GM12878 (cell line): ENCODE data around the gene KCTD14. TPM values are rescaled to one million over a fixed set of nuclear protein-coding genes. Genes with fewer than 3 reads are reported as not detected.

ENCODE experiments used
- ATAC-seq: fragments of 200-7000 bp; cut with Tn5 transposase; 3 replicates; pipeline ENCODE4 v1.9.1; 2020; ENCODE audit warnings: mild to moderate bottlenecking, moderate library complexity
- Bru-seq: library from RNA; stranded (reverse); fragments of 400-500 nt; gene quantifications from one replicate; lab custom pipeline; 2021; lab: Mats Ljungman, UMichigan
- BruChase-seq, 2 experiments: library from RNA; stranded (reverse); fragments of 400-500 nt; gene quantifications; one replicate each; lab custom pipeline; 2021; lab: Mats Ljungman, UMichigan
- BruUV-seq: library from RNA; stranded (reverse); fragments of 400-500 nt; replicated peaks from 2 replicates; lab custom pipeline; 2021; lab: Mats Ljungman, UMichigan
- CTCF ChIA-PET: fragments of 300-600 bp; sonication (Branson Sonifier 250); formaldehyde crosslinking; extraction: SDS; loops from one replicate; lab custom pipeline; 2021; ENCODE audit warnings: inconsistent platforms; lab: Yijun Ruan, JAX
- POLR2A ChIA-PET: fragments of 350-600 bp; formaldehyde crosslinking; extraction: SDS; loops from one replicate; lab custom pipeline; 2021; ENCODE audit warnings: inconsistent platforms; lab: Charles Lee
- RAD21 ChIA-PET: fragments of 300-600 bp; sonication (Branson Sonifier 250); formaldehyde crosslinking; loops from one replicate; lab custom pipeline; 2023; ENCODE audit warnings: antibody characterized with exemption; ENCODE audit not compliant: unreplicated experiment; lab: Charles Lee
- SMC1A ChIA-PET: fragments of 300-600 bp; sonication (Branson Sonifier 250); formaldehyde crosslinking; loops from one replicate; lab custom pipeline; 2023; ENCODE audit not compliant: unreplicated experiment, uncharacterized antibody; lab: Charles Lee
- DNase-seq: peaks from one replicate; pipeline ENCODE4 v3.0.0-alpha.2; 2011; ENCODE audit warnings: low read depth, low spot score
- FAIRE-seq: peaks from 3 replicates; lab custom pipeline; 2011; peaks lifted over from hg19 to GRCh38; lab: Jason Lieb, UNC
- H2AFZ ChIP-seq: 2 replicates; pipeline ENCODE4 v1.6.0; 2011; ENCODE audit warnings: low read depth, low read length, control low read depth; ENCODE audit not compliant: control insufficient read depth
- H3K27ac ChIP-seq: 2 replicates; pipeline ENCODE4 v1.5.1; 2011; ENCODE audit warnings: control low read depth; ENCODE audit not compliant: control insufficient read depth, insufficient read depth
- H3K27me3 ChIP-seq, 2 experiments: replicated peaks in 1 of 2; 2 replicates each; pipeline versions ENCODE4 v1.6.0 to v1.6.1; 2011; ENCODE audit warnings: low read length in 1 of 2; ENCODE audit not compliant: control insufficient read depth in 2 of 2, insufficient read depth in 2 of 2
- H3K36me3 ChIP-seq, 2 experiments: 2 replicates each; pipeline ENCODE4 v1.5.1; 2011; ENCODE audit warnings: low read length in 1 of 2; ENCODE audit not compliant: control insufficient read depth in 2 of 2, insufficient read depth in 2 of 2
- H3K4me1 ChIP-seq: 2 replicates; pipeline ENCODE4 v1.6.1; 2011; ENCODE audit warnings: mild to moderate bottlenecking, low read length, moderate library complexity, mixed read lengths; ENCODE audit not compliant: control insufficient read depth, insufficient read depth
- H3K4me2 ChIP-seq: 2 replicates; pipeline ENCODE4 v1.6.0; 2011; ENCODE audit warnings: control low read depth; ENCODE audit not compliant: control insufficient read depth, insufficient read depth
- H3K4me3 ChIP-seq: fragments of 200-600 bp; sonication (generic); 2 replicates; pipeline ENCODE4 v1.5.1; 2016
- H3K79me2 ChIP-seq: 2 replicates; pipeline ENCODE4 v1.6.0; 2011; ENCODE audit warnings: low read length; ENCODE audit not compliant: control insufficient read depth, insufficient read depth
- H3K9ac ChIP-seq: 2 replicates; pipeline ENCODE4 v1.8.0; 2011; ENCODE audit warnings: low read length, control low read depth, mixed read lengths; ENCODE audit not compliant: control insufficient read depth, insufficient read depth
- H3K9me3 ChIP-seq: replicated peaks from 3 replicates; pipeline ENCODE4 v1.5.1; 2011; ENCODE audit warnings: mild to moderate bottlenecking, low read length; ENCODE audit not compliant: control insufficient read depth, insufficient read depth
- H4K20me1 ChIP-seq: 2 replicates; pipeline ENCODE4 v1.6.0; 2011; ENCODE audit not compliant: control insufficient read depth, insufficient read depth
- FOXK2 ChIP-seq: fragments of 450-650 bp; IDR thresholded peaks from 2 replicates; pipeline ENCODE4 v1.6.1; 2017; ENCODE audit warnings: mild to moderate bottlenecking, moderate library complexity
- IKZF2 ChIP-seq, 2 experiments: fragments of 450-650 bp; IDR thresholded peaks; 2 replicates each; pipeline ENCODE4 v1.6.1; 2017; ENCODE audit warnings: mild to moderate bottlenecking in 2 of 2, moderate library complexity in 2 of 2
- NFXL1 ChIP-seq: fragments of 450-650 bp; IDR thresholded peaks from 2 replicates; pipeline ENCODE4 v1.6.1; 2017; ENCODE audit warnings: antibody characterized with exemption, mild to moderate bottlenecking, borderline replicate concordance
- WGBS: methylation state at CpG from one replicate; pipeline ENCODE4 v1.1.6; 2016; ENCODE audit warnings: low lambda C conversion rate; ENCODE audit not compliant: insufficient replicate concordance, insufficient coverage; ENCODE audit errors: missing lambda C conversion rate; 5-methylcytosine and 5-hydroxymethylcytosine counted together
- in situ Hi-C: fragments of 300-500 bp; cut with MboI; formaldehyde crosslinking; loops from 9 replicates; pipeline ENCODE4 v1.14.3; 2018; ENCODE audit warnings: mixed read lengths
- intact Hi-C: fragments of 100-400 bp; cut with micrococcal nuclease; formaldehyde crosslinking; loops from one replicate; pipeline ENCODE4 v1.14.2; 2022; ENCODE audit not compliant: unreplicated experiment
- long read RNA-seq, 2 experiments: library from polyadenylated mRNA; unstranded; transcript quantifications; one replicate each; pipeline ENCODE4 v2.0.0, GENCODE V29; 2019 to 2020
- polyA minus RNA-seq, 3 experiments: library from RNA; depleted of rRNA, polyadenylated mRNA; stranded (reverse); fragments of >200 nt; gene quantifications; 2 replicates each; pipeline ENCODE4 v1.2.3, GENCODE V29; 2011
- polyA plus RNA-seq, 11 experiments: library from polyadenylated mRNA; depleted of rRNA in 4 of 11; unstranded in 6 of 11; stranded (reverse) in 5 of 11; fragments of >200 nt; fragmentation: Nextera tagmentation in 4 of 11; fragmentation: Illumina TruSeq in 1 of 11; extraction: Ambion mirVana in 4 of 11; extraction: Trizol in 1 of 11; gene quantifications; 1 replicate in 1 of 11; 2 replicates in 10 of 11; pipeline versions ENCODE4 v1.2.1 to v1.2.3, GENCODE V29; 2011 to 2016; ENCODE audit warnings: inconsistent platforms in 2 of 11, missing spikeins in 2 of 11, low read depth in 1 of 11
- total RNA-seq, 4 experiments: library from RNA; depleted of rRNA in 3 of 4; stranded (reverse); fragments of >200 nt in 3 of 4; fragmentation: Illumina TruSeq in 1 of 4; extraction: Trizol in 1 of 4; gene quantifications; 2 replicates each; pipeline versions ENCODE4 v1.2.1 to v1.2.3, GENCODE V29; 2013 to 2021
- TF ChIP-seq, protein P1 (sequence below): fragments of 450-650 bp; IDR thresholded peaks from 2 replicates; pipeline ENCODE4 v1.6.1; 2017; ENCODE audit warnings: mild to moderate bottlenecking, moderate library complexity

KCTD14 gene, protein sequence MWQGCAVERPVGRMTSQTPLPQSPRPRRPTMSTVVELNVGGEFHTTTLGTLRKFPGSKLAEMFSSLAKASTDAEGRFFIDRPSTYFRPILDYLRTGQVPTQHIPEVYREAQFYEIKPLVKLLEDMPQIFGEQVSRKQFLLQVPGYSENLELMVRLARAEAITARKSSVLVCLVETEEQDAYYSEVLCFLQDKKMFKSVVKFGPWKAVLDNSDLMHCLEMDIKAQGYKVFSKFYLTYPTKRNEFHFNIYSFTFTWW
- 0.95 and 1.1 TPM in 2 replicates for total RNA-seq (2013; cell fraction: nucleolus; rRNA removed)
- total RNA-seq (2014; rRNA removed) (0.51 and 0.54 TPM in 2 replicates), total RNA-seq (2014; rRNA removed; fragmentation: Illumina TruSeq; extraction: Trizol) (0.41 and 0.45 TPM in 2 replicates), total RNA-seq (2021) (0.38 and 0.43 TPM in 2 replicates), polyA plus RNA-seq (2011; rRNA removed) (0.04 and 0.19 TPM in 2 replicates), polyA plus RNA-seq (2014; fragmentation: Illumina TruSeq; extraction: Trizol) (0.63 and 0.74 TPM in 2 replicates), polyA plus RNA-seq (2014; fragmentation: Nextera tagmentation; extraction: Ambion mirVana) (under 1 TPM; 0.11 to 0.42 TPM), polyA plus RNA-seq (2014; rRNA removed) (0.53 and 0.59 TPM in 2 replicates), polyA plus RNA-seq (2016; fragmentation: Nextera tagmentation; extraction: Ambion mirVana) (under 1 TPM; 0.54 TPM), polyA minus RNA-seq (2011; rRNA and poly(A)+ RNA removed) (not detected in 2 replicates), Bru-seq, nascent RNA (percentile 66 among the genes with signal in this experiment), BruChase-seq, experiment 1, labeled RNA remaining after a 6-hour chase (percentile 54 among the genes with signal in this experiment), BruChase-seq, experiment 2, labeled RNA remaining after a 2-hour chase (percentile 79 among the genes with signal in this experiment)
- 0.64 TPM for polyA plus RNA-seq (2011; ENCODE audit: low read depth)
- 0.08 TPM in 1 of 2 replicates, not detected in the other for polyA plus RNA-seq (2011; cell fraction: cytosol; rRNA removed)
- polyA plus RNA-seq (2011; cell fraction: nucleus; rRNA removed): 0.15 TPM in 1 of 2 replicates, not detected in the other
- 0.51 and 0.77 TPM in 2 replicates for polyA plus RNA-seq (2012)
- polyA minus RNA-seq (2011; cell fraction: cytosol; rRNA and poly(A)+ RNA removed): not detected in 2 replicates
- not detected in 2 replicates for polyA minus RNA-seq (2011; cell fraction: nucleus; rRNA and poly(A)+ RNA removed)
- long read RNA-seq, experiment 1, transcript KCTD14-201 (2 exons, 1,691 nt): major isoform, 16 of 17 reads
- long read RNA-seq, experiment 1, partial matches to known transcripts: 1 of 17 reads
- long read RNA-seq, experiment 1, other reads (novel, unspliced or antisense): 0 of 17 reads
- long read RNA-seq, experiment 2, transcript KCTD14-201 (2 exons, 1,691 nt): major isoform, 33 of 34 reads
- long read RNA-seq, experiment 2, partial matches to known transcripts: 0 of 34 reads
- long read RNA-seq, experiment 2, other reads (novel, unspliced or antisense): 1 of 34 reads

DNA sequence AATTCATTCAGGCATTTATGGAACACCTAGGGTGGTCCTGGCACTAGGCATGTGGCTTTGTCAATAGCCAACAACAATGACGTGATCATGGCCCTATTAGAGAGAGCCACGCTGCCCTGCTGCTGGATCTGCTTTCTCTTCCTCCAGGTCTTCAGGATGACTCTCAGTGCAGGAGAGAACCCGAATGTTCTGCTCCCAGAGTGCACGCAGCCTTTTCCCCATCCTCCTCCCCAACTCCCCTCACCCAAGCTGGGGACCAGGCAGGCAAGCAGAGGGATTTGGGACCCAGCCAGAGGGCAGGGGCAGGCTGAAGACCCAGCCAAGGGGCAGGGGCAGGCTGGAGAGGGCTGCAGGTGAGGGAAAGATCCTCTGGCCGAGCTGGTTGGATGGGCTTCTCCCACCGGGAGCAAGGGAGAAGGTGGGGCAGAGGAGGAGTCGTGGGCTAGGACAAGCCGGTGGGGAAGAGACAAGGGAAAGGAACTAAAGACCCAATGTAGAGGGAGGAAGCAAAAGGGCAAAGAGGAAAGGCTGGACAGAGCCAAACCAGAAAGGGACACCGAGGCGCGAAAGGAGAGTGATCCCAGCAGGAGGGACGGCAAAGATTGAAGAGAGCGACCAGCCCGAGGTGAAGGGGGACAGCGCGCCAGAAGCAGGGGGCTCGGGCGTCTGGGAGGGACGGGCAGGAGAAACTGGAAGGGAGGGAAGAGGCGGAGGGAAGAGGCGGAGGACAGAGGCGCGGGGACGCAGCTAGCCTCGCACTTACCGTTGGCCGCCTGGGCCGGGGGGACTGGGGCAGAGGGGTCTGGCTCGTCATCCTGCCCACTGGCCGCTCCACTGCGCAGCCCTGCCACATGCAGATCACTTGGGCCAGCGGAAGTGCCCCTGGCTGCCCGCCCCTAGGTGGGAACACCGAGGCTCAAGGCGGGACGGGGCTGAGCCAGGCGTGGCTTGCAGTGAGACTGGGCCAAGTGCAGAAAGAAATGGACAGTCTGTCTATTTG is at the start of gene KCTD14:
Gene KCTD14 (minus strand): TSS at position 880 of the 1,000 bp plus-strand sequence. CDS start 27 bp downstream, at position 853.
- peak within 1 kb of the TSS; percentile 25 for H3K27ac ChIP-seq
- TF ChIP-seq FOXK2 (no peak), NFXL1 (no peak), IKZF2 (IDR thresholded peaks at IDR 0.05) (peak in 1 of 2 experiments; percentile 16; a peak in 1 of 4 replicates)
- TF ChIP-seq, protein P1, sequence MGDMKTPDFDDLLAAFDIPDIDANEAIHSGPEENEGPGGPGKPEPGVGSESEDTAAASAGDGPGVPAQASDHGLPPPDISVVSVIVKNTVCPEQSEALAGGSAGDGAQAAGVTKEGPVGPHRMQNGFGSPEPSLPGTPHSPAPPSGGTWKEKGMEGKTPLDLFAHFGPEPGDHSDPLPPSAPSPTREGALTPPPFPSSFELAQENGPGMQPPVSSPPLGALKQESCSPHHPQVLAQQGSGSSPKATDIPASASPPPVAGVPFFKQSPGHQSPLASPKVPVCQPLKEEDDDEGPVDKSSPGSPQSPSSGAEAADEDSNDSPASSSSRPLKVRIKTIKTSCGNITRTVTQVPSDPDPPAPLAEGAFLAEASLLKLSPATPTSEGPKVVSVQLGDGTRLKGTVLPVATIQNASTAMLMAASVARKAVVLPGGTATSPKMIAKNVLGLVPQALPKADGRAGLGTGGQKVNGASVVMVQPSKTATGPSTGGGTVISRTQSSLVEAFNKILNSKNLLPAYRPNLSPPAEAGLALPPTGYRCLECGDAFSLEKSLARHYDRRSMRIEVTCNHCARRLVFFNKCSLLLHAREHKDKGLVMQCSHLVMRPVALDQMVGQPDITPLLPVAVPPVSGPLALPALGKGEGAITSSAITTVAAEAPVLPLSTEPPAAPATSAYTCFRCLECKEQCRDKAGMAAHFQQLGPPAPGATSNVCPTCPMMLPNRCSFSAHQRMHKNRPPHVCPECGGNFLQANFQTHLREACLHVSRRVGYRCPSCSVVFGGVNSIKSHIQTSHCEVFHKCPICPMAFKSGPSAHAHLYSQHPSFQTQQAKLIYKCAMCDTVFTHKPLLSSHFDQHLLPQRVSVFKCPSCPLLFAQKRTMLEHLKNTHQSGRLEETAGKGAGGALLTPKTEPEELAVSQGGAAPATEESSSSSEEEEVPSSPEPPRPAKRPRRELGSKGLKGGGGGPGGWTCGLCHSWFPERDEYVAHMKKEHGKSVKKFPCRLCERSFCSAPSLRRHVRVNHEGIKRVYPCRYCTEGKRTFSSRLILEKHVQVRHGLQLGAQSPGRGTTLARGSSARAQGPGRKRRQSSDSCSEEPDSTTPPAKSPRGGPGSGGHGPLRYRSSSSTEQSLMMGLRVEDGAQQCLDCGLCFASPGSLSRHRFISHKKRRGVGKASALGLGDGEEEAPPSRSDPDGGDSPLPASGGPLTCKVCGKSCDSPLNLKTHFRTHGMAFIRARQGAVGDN: peak; percentile 42; the same call in 1 of the 2 replicates
- no peaks in the 10 kb centered on the region for H3K4me1 ChIP-seq
- H3K9me3 ChIP-seq: no peaks in the 10 kb centered on the region
- in situ Hi-C loops (no loop called here), intact Hi-C loops (no loop called here)
- RAD21 ChIA-PET: no interaction called here
- H3K27me3 ChIP-seq: no peaks in the 10 kb centered on the region
- POLR2A ChIA-PET: interaction anchor here (2.0 kb wide), 1 partner anchor 9 kb away, joined by 12 read pairs; no protein-coding TSS in a partner anchor
- H3K79me2 ChIP-seq: no peaks in the 10 kb centered on the region
- WGBS: 37% methylated on average over 27 of the region's 37 CpGs
- BruUV-seq: no TSS peak
- FAIRE-seq (no peak), DNase-seq (no peak), ATAC-seq (peak; percentile 93)
- CTCF ChIA-PET: no interaction called here
- no peak within 1 kb of the TSS for H3K4me3 ChIP-seq
- H4K20me1 ChIP-seq: no peaks in the 10 kb centered on the region; the same call in 1 of the 2 replicates
- SMC1A ChIA-PET: no interaction called here
- H3K4me2 ChIP-seq: peak within 1 kb of the TSS; percentile 13; the same call in 1 of the 2 replicates
- H3K36me3 ChIP-seq: no peaks in the 10 kb centered on the region
- peak within 1 kb of the TSS; percentile 19 for H2AFZ ChIP-seq
- peak within 1 kb of the TSS; percentile 34; the same call in 1 of the 2 replicates for H3K9ac ChIP-seq
